Measurements from ENCODE around the gene NUDT1.

NUDT1 gene

DNA sequence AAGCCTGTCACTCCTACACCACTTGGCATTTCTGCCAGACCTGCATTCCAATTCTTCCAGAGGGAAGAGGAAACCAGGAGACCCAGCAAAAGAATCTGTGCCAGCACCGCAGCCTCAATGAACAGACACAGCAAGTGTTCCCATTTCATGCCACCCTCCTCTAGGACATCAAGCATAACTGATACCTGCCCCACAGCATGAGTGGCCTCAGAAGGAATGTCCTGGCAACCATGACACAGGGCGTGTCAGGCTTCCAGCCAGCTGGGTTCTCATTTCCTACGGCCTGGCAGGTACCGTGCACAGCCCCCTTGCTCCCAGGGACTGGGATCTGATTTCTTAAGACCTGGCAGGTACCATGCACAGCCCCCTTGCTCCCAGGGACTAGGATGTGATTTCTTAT, 17.1 kb upstream of the NUDT1 start:
- DNase-seq: no peak

DNA sequence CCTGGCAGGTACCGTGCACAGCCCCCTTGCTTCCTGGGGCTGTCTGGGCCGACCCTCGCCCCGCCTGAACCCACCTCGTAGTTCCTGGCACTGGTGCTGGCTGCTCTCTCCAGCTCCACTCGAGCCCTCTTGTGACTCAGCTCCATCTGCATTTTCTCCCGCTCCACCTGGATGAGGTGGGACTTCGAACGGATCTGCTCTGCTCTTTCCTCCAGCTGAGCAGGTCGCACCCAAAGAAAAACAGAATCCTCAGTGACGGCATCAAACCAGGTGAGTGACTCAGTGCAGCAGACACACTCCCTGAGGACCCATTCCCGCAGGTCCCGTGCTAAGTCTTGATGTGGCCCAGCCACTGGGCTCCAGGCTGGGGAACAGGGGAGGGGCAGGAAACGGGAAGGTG, 16.7 kb upstream of the NUDT1 start:
- DNase-seq: no peak

DNA sequence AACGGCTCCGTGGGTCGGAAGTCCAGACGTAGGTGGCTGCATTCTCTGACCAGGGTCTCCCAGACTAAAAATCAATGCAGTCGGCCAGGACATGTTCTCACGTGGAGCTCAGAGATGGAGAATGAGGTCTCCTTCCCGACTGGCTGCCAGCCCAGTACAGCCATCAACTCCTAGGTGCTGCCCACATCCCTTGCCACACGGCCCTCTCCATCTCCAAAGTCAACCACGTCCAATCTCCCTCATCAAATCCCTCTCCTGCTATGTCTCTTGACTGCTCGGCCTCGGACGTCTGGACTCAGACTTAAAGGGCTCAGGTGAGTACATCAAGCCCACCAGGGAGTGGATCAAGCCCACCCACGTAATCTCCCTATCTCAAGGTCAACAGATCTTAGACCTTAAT, 16.2 kb upstream of the NUDT1 start:
- no peak for DNase-seq

DNA sequence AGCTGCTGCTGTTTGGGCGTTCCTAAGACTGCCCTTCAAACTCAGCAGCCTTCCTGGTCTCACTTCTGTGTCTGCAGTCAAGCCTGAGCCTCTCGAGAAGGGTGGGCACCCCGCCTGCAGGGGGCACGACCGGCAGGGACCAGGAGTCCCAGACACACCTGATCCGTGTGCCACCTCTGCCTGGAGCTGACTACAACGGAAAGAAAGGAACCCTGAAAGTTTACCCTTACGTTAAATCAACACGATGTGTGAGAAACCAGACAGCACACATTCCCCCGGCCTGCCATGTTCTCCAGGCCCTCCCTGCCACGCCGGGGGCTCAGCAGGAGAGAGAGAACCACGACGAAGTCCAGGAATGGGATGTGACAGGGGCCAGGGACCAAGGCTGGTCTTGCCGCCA, 14.3 kb upstream of the NUDT1 start:
- no peak for DNase-seq

DNA sequence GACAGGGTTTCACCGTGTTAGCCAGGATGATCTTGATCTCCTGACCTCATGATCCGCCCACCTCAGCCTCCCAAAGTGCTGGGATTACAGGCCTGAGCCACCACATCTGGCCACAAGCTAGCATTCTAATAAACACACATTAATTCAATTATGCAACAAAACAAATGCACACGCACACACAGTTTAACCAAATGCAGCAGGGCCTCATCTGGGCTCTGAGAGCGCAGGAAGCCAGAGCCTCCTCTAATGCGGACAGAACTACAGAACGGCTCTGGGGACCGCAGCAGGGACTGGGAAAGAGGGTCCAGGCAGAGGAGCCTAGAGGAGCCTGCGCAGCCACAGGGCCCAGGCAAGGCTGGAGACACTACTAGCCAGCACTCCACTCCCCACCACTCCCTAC, 13.1 kb upstream of the NUDT1 start:
- no peak for DNase-seq

DNA sequence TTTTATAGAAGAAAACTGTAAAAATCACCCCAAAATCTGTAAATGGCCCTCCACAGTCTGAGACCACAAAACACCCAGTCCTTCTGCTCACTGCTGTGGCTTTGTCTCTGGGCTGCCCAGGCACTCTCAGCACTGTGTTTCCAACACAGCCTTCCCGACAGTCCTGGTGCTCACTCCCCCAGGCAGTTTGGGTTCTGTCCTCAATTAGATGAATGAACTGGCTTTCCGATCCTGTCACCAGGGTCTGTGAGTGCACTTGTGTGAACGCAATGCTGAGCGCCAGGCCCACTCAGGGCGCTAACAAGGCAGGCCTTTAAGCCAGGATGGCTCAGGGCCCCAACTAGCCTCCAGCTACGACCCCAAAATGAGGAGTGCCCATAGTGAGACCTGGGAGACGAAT, 12.6 kb upstream of the NUDT1 start:
- DNase-seq: no peak

DNA sequence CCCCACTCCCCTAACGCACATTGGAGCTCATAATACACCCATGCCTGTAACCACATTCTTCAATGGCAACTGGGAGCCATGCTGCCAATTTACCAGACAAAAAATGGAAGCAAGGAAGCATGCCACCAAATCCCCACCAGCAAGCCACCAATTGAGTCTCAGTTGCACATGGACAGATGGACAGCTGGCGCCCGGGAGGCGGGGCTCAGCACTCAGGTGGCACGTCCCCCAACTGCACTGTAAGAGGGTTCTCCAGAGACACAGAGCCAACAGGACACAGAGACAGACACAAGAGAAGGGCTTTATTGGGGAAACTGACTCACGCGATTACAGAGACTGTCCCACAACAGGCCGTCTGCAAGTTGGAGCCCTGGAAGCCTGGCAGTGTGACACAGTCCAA, 11.8 kb upstream of the NUDT1 start:
- no peak for DNase-seq

DNA sequence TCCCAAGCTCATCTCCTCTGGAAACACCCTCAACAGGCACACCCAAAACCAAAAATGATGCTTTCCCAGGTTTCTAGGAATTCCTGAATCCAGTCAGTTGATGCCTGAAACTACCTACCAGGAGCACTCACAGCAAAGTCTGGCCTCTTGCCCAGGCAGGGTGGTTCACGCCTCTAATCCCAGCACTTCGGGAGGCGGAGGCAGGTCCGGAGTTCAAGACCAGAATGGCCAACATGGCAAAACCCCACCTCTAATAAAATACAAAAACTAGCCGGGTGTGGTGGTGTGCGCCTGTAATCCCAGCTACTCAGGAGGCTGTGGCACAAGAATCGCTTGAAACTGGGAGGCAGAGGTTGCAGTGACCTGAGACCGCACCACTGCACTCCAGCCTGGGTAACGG, 11.1 kb upstream of the NUDT1 start:
- no peak for DNase-seq

DNA sequence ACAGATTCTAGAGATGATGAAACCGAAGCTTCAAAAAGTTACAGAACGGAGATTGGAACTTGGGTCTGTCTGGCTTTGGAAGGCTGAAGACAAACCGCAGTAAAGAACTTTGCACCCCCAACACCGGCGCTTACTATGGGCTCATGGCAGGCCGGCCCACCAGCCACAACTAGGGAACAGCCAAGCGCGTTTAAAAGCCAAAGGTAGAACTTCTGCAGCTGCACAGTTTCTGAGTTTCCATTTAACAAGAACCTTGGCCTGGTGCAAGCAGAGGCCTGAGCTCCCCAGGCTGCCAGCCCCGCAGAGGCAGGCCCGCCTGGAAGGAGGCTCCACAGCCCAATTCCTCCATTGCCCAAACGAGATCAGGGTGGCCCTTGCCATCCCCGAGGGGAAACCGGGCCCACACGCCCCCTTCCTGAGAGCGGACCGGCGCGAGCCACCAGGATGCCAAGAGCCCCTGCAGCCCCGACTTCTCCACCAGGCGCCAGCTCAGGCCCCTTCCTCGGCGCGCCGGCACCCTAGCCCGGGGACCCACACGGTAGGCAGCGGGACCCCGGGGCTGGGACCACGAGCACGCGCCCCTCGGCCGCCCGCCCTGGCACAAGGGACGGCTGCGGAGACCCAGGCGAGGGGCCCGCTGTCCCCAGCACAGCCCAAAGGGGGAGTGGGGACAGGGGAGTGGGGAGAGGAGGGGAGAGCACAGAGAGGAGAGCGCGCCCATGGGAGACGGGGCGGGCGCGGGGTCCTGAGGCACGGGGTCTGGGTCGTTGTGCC, 9.8 kb upstream of the NUDT1 start:
- DNase-seq: no peak

DNA sequence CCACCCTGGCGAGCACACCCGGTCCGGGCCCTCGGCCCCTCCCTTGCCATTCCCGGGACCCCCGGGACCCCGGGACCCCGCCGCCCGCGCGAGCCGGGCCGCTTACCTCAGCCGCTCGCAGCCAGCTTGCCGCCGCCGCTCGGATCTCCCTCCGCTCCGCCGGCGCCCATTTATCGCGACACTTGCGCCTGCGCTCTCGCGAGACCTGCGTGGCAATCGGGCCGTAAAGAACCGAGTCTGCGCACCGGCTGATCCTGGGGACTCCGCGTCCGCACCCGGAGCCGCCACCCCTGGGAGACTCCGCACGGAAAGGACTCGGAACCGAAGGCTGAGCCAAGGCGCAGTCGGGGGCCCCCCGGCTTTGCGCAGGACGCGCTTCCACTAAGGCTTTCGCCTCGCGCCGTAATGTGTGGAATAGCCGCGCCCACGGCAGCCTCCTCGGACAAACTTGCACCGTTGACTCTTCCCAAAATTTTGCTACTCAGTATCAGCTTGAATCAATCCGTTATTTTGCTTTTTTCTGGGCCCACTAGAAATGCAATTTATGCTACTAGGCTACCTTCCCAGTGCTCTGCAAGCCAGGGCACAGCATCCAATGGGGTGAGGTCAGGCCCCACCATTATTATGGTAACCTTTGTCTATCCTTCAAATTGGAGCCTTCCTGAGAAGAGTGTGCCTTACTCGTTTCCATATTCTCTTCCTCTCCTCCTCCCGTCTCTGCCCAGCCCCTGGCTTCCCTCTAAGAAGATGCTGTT, 9.1 kb upstream of the NUDT1 start, which contains the start of gene MAD1L1:
MAD1L1 (minus strand) TSS at position 180 of the 755 bp plus-strand sequence. CDS start 2,812 bp downstream, outside the sequence.
- peak; percentile 85 for DNase-seq

DNA sequence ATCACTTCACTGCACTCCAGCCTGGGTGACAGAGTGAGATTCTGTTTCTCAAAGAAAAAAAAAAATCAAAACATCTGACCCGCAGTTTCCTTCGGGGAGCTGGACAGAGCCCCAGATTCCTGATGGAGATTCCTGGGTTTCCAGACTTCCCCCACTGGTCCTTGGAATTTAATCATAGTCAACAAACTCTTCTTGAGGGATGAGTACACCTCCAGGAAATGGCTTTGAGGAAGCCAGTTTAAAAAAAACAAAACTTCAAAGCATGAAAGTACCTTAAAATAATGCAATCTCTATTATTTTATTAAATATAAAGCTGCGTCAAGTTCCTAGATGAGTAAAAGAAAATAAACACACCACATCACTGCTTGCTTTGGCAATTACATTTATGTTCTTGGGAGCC, 8.1 kb upstream of the NUDT1 start:
- DNase-seq: no peak

DNA sequence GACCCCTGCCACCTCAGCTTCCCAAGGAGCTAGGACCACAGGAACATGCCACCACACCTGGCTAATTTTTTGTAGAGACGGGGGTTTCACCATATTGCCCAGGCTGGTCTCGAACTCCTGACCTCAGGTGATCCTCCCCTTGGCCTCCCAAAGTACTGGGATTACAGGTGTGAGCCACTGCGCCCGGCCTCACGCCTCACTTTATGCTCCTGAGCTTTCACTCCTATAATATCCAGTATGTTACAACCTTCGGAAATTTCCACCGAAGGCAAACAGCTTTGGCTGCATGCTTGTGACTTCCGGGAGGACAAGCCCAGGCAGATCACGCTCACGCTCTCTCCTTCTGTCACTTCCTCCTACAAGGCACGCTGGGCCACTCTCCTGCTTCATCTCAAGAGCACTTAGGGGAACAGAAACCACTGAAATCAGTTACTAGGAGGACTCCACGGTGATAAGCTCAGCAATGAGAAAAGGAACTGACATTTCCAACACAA, 4.9 kb upstream of the NUDT1 start:
- DNase-seq: no peak

DNA sequence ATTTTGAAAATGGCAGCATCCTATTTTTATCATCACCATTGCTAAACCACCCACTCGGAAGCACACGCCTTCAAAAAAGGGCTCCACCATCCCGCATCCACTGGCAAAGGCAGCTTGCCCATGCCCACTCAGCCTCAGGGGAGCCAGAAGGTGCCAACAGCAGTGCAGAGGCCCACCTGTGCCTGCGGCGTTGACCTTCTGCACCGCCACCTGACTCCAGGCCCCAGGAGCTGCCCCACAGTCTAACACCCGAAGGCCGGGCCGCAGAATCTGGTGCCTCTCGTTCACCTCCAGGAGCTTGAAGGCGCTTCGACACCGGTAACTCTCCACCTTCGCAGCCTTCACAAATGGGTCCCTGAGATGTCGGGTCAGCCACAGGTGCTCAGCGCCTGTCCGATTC, 2.8 kb upstream of the NUDT1 start:
- no peak for DNase-seq

DNA sequence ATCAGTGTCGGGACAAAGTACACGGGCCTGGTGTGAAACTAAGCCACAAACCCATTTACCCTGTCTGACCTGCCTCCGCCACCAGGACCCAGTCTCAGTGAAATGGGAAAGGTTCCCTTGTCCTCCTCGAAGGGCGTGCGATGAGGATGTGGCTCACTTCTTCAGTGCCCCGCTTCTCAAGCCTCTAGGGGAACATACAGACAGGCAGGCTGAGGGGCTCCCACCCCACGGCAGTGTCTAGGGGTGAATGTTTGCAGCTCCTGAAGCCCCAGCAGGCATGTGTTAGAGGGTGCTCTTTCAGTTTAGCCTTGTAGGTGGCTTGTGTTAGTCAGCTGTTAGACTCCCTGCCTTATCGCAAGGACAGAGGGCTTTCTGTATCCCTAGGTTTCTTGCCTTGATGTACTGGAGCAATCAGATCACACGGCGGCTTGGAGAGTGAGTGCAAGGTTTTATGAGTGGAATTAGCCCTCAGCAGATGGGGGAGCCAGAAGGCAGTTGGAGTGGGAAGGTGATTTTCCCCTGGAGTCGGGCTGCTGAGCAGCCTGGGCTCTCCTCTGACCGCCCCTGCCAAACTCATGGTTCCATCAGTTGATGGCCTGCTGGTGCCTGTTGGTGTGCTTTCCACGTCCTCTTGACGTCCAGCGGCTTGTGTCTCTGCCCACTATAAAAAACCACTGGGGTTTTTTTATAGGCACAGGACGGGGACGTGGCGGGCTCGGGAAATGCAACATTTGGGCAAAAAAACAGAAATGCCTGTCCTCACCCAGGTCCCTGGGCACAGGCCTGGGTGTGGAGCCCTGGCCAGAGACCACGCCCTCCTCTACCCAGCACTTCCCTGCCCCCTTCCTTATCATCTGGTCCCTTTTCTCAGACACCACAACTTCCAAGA, 759 bp downstream of the NUDT1 start:
- no peak for DNase-seq

DNA sequence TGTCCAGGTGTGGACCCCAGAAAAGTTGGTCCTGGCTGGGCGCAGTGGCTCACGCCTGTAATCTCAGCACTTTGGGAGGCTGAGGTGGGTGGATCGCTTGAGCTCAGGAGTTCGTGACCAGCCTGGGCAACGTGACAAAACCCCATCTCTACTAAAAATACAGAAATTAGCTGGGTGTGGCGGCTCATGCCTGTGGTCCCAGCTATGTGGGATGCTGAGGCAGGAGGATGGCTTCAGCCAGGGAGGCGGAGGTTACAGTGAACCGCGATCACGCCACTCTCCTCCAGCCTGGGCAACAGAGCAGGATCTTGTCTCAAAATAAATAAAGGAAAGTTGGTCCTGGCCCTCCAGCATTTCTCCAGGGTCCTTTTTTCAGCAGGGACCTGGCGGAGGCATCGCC, 1.4 kb downstream of the NUDT1 start:
- DNase-seq: no peak

DNA sequence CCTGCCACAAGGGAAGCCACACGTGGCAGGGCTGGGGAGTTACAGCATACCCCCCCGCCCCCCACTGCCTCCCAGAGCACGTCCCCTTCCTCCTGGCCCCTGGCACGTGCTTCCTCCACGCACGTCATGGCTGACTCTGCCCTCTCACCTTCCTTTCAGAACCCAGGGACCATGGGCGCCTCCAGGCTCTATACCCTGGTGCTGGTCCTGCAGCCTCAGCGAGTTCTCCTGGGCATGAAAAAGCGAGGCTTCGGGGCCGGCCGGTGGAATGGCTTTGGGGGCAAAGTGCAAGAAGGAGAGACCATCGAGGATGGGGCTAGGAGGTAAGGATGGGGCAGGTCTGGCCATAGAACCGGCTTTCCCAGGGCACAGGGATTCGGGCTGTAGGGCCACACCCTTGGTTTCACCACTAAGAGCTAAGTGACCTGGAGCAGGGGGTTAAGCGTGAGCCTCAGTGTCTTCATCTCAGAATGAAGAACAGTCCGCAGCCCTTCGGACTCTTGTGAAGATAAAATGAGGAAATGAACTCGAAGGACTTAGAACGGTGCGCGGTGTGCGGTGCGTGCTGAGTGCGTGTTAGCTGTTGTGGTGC, 2.5 kb downstream of the NUDT1 start:
- no peak for DNase-seq

DNA sequence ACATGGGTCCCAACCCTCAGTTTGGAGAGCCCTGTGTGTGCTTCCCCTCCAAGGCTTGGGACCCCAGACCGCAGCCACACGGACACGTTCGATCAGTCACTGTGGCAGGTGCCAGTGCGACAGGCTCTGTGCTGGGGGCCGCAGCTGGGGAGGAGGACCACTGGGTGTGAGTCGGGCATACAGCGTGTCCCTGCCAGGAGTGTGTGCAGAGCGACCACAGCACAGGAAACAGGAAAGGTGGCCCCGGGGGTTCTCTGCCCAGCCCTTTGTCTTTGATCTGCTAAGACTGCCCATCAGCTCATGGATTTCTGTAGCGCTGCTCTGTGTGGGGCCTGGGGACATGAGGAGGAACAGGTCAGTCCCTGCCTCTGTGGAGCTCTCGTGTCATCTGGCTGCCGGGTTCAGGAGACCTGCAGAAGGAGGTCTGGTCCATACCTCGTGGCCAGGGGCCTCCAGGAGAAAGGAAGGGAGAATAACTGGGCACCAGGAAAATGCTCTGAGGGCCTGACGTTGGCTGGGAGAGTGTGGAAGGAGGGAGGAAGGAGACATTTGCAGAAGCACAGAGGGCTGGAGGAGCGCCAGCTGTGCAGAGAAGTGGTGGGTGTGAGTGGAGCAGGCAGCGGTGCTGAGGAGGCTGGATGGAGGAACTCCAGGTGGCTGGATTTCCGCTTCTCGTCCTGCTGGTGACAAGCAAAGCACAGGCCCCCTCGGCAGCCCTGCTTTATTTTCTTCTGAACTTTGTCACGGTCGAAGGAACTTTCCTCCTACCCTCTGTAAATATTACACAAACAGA, 4.1 kb downstream of the NUDT1 start:
- DNase-seq: no peak

DNA sequence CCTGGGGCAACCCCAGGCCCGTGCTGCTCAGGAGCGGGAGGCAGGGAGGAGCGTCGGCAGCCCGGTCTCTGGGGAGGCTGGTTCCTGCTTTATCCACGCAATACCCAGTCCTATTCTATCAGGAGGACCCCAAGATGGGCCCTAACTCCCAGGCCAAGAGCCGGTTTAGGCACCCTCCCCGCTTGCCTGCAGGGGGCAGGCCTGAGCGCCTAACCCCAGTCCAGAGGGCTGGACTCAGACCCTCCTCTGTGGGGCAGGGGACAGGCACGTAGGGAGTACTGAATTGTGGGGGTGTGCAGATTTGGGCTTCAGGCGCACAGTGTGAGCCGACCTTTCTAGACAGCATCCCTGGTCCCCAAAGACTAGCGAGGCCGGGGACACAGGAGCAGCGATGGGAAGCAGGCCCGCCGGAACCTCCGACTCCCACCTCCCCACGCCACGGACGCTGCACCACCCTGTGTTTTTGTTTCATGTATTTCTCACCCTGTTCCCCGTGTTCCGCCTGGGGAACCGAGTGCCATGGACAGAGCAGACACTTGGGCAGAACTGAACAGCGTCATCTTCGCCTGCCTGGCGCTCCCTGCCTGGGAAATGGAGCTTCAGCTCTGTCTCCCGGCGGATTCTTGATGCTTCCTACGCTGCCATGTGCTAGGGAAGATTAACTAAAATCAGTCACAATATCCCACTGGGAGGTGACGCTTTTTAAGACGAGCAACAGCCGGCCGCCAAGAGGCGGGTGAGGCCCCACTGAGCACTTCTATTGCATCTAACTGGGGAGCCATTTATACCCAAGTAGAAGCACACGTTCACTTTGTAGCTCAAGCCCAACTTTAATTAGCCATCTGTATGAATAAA, 5.3 kb downstream of the NUDT1 start:
- no peak for DNase-seq

DNA sequence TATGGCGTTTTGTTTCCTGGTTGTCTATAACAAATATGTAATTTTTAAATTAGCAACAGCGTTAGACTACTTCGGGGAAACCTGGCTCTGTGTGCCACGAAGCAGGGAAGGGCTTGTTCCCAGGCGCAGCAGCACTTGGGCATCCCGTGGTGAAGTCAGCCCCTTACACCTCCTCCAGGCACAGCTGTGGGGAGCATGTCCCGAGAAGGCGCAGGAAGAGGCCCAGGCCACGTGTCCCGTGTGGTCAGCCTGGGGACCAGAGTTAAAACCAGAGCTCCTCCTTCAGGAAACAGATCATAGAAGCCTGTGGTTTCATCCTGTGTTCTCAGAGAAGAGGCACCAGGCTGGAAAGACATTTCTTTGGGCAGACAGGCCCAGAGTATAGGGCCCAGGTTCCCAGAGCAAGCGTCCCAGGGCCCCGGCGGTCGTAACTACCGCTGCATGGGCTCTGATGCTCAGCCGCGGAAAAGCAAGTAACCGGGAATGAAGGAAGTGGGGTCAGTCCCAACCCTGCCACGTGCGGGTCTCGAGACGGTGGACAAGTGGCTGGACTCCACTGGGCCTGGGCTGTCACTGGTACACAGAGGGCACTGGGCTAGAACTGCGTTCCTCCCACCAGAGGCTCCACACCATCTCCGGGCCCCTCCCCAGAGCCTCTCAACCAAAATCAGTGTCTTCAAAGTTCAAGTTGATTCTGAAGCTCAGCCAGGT, 7.1 kb downstream of the NUDT1 start:
- peak; percentile 84 for DNase-seq

DNA sequence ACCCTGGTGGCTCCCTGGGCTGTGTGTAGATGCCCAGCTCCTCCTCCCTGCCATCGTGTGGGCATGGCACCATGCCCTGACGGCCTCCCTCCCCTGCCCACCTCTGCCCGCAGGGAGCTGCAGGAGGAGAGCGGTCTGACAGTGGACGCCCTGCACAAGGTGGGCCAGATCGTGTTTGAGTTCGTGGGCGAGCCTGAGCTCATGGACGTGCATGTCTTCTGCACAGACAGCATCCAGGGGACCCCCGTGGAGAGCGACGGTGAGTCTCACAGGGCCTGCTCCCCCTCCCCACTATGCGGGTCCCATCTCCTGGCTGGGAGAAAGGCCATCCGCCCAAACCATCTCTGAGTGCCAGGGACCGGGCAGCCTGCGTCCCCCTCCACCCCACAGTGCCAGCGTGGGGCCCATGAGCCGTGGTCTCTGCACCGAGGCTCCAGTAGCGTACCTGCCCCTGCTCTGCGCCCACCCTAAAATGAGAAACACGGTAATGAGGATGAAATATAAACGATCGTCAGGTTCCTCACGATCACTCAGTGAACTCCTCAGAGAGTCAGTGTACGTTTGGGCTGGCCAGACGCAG, 7.8 kb downstream of the NUDT1 start:
- no peak for DNase-seq

Measured in amniotic stem cell (primary cell).